GM12891 (cell line): ENCODE measurements around the gene TSHB.

Experiments
- POLR2AphosphoS5 ChIP-seq: IDR thresholded peaks from 2 replicates; pipeline ENCODE4 v1.6.1; 2011; ENCODE audit warnings: low read depth, low read length, control low read depth
- SPI1 ChIP-seq: IDR thresholded peaks from 2 replicates; pipeline ENCODE4 v1.6.1; 2011; ENCODE audit warnings: low read depth, low read length, control low read depth

DNA sequence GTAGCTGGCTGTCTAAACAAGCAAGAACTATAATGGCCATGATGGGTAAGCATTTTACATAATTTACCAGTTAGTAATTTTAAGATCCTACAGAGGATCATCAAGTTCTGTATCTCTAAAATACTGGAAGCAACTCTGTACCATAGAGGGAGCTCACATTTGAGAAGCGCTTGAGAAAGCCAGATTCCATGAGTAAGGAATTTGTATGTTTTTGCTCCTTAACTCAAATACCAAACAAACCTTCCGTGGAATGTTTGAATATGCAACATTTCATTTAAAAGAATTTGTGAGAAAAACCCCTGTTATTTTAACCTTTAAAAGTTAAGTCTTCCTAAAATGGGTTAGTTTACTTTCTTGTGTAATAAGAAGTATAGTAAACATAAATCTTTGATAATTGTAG is 2.0 kb downstream of the TSHB start:
- no peak for TF ChIP-seq SPI1
- TF ChIP-seq POLR2AphosphoS5, result no peak
